ENCODE results near the gene FAT1.

The FAT1 gene

GRCh38 chr4:186563761-186564160 is 159.9 kb downstream of the FAT1 start:
- no peak for DNase-seq (ENCODE audit: low spot score)

- no peak for DNase-seq (ENCODE audit: low spot score)
Measured at GRCh38 chr4:186561748-186562147, 161.9 kb downstream of the FAT1 start.

GRCh38 chr4:186560647-186561046 is 163.0 kb downstream of the FAT1 start:
- DNase-seq (ENCODE audit: low spot score), result no peak

- peak; percentile 76 for DNase-seq (ENCODE audit: low spot score)
Measured at GRCh38 chr4:186557486-186557885, 166.2 kb downstream of the FAT1 start.

- DNase-seq (ENCODE audit: low spot score), result no peak
Measured at GRCh38 chr4:186557061-186557460, 166.6 kb downstream of the FAT1 start.

GRCh38 chr4:186554914-186555827 is 168.5 kb downstream of the FAT1 start, which contains the start of gene MTNR1A:
Gene MTNR1A, minus strand, starts transcription at chr4:186555567. Its CDS starts 202 bp downstream, at chr4:186555365.
- no peak for DNase-seq (ENCODE audit: low spot score)

- DNase-seq (ENCODE audit: low spot score), result no peak
Measured at GRCh38 chr4:186554539-186554913, 169.1 kb downstream of the FAT1 start.

GRCh38 chr4:186553717-186554116 is 169.9 kb downstream of the FAT1 start:
- DNase-seq (ENCODE audit: low spot score), result no peak

- no peak for DNase-seq (ENCODE audit: low spot score)
Measured at GRCh38 chr4:186551849-186552248, 171.8 kb downstream of the FAT1 start.

- no peak for DNase-seq (ENCODE audit: low spot score)
Measured at GRCh38 chr4:186545436-186545835, 178.2 kb downstream of the FAT1 start.

- no peak for DNase-seq (ENCODE audit: low spot score)
Measured at GRCh38 chr4:186543206-186543605, 180.4 kb downstream of the FAT1 start.

- no peak for DNase-seq (ENCODE audit: low spot score)
Measured at GRCh38 chr4:186541801-186542200, 181.9 kb downstream of the FAT1 start.

- DNase-seq (ENCODE audit: low spot score), result no peak
Measured at GRCh38 chr4:186537843-186538521, 185.7 kb downstream of the FAT1 start.
